Measurements from ENCODE around the gene TDRD15. TPM values are rescaled to one million over a fixed set of nuclear protein-coding genes. Genes with fewer than 3 reads are reported as not detected.
"Not testable (repeated sequence)": the region's sequence is repeated elsewhere in the genome, so short reads cannot be mapped to it uniquely, and the experiment has no call there.

Gene TDRD15
- total RNA-seq, 8 experiments from 2014 or later: under 0.01 to 0.19 (median 0.05) TPM; not detected in 3

GRCh38 chr2:21102356-21102755 is 21.4 kb upstream of the TDRD15 start:
- no peaks in the 10 kb centered on the region for H3K4me1 ChIP-seq (replicated peaks in 1 of 2)
- 88 to 94% (median 93%) methylated on average over 4 to 12 of the region's 12 CpGs; no CpG with 5 or more reads in 7 of the 10 experiments for WGBS, 10 experiments
- ATAC-seq (replicated peaks in 6 of 8): no peak
- H3K27ac ChIP-seq: no peak overlapping the region
- H3K4me3 ChIP-seq: no peak overlapping the region
- in situ Hi-C loops (cut with MboI; ENCODE audit: low pct_unique_long_range_greater_than_20kb in 2 of 9, low sequenced_read_pairs in 9 of 9, unreplicated experiment in 9 of 9): loop anchor here in 1 of 9 experiments (25.0 kb wide), 1 partner anchor 440 kb away; the partner anchor contains the start of genes GDF7 and HS1BP3

GRCh38 chr2:21103274-21103891 is 20.4 kb upstream of the TDRD15 start:
- no peak overlapping the region for H3K27ac ChIP-seq
- no peak overlapping the region for H3K4me3 ChIP-seq
- ATAC-seq (replicated peaks in 6 of 8): no peak
- WGBS, 10 experiments: 0 to 80% (median 50%) methylated on average over 1 of the region's 1 CpG; no CpG with 5 or more reads in 1 of the 10 experiments
- no peaks in the 10 kb centered on the region for H3K4me1 ChIP-seq (replicated peaks in 1 of 2)
- in situ Hi-C loops (cut with MboI; ENCODE audit: low pct_unique_long_range_greater_than_20kb in 2 of 9, low sequenced_read_pairs in 9 of 9, unreplicated experiment in 9 of 9): loop anchor here in 1 of 9 experiments (25.0 kb wide), 1 partner anchor 441 kb away; the partner anchor contains the start of genes GDF7 and HS1BP3

- in situ Hi-C loops (cut with MboI; ENCODE audit: low pct_unique_long_range_greater_than_20kb in 2 of 9, low sequenced_read_pairs in 9 of 9, unreplicated experiment in 9 of 9): loop anchor here in 1 of 9 experiments (25.0 kb wide), 1 partner anchor 442 kb away; the partner anchor contains the start of genes GDF7 and HS1BP3
- WGBS, 10 experiments: 0 to 50% (median 29%) methylated on average over 1 of the region's 1 CpG; no CpG with 5 or more reads in 5 of the 10 experiments
- H3K27ac ChIP-seq: no peak overlapping the region
- no peak overlapping the region for H3K4me3 ChIP-seq
- ATAC-seq (replicated peaks in 6 of 8): no peak
- no peaks in the 10 kb centered on the region for H3K4me1 ChIP-seq (replicated peaks in 1 of 2)
These were observed 19.6 kb upstream of the TDRD15 start for GRCh38 chr2:21104030-21104660.

- Histone ChIP-seq H3K27ac (no peak overlapping the region), H3K4me3 (no peak overlapping the region), H3K4me1 (replicated peaks in 1 of 2) (no peaks in the 10 kb centered on the region)
- ATAC-seq (replicated peaks in 6 of 8): no peak
- 20 to 100% (median 88%) methylated on average over 1 of the region's 1 CpG; no CpG with 5 or more reads in 4 of the 10 experiments for WGBS, 10 experiments
- in situ Hi-C loops (cut with MboI; ENCODE audit: low pct_unique_long_range_greater_than_20kb in 2 of 9, low sequenced_read_pairs in 9 of 9, unreplicated experiment in 9 of 9): loop anchor here in 2 of 9 experiments (10.0 to 25.0 kb wide), 2 partner anchors 66 to 449 kb away; partner anchors contain the start of genes APOB (in 1 of the 2), GDF7 (in 1 of the 2) and HS1BP3 (in 1 of the 2)
These were observed 12.8 kb upstream of the TDRD15 start for GRCh38 chr2:21111012-21111411.

- no peak overlapping the region for H3K4me3 ChIP-seq
- in situ Hi-C loops (cut with MboI; ENCODE audit: low pct_unique_long_range_greater_than_20kb in 2 of 9, low sequenced_read_pairs in 9 of 9, unreplicated experiment in 9 of 9): loop anchor here in 2 of 9 experiments (10.0 to 25.0 kb wide), 2 partner anchors 73 to 455 kb away; partner anchors contain the start of genes APOB (in 1 of the 2), GDF7 (in 1 of the 2) and HS1BP3 (in 1 of the 2)
- no peak for ATAC-seq (replicated peaks in 6 of 8)
- H3K4me1 ChIP-seq (replicated peaks in 1 of 2): no peaks in the 10 kb centered on the region
- H3K27ac ChIP-seq: no peak overlapping the region
These were observed 6.1 kb upstream of the TDRD15 start for GRCh38 chr2:21117688-21118087.

- ATAC-seq (replicated peaks in 6 of 8): peak in 4 of 8 experiments; percentile 48 to 89 (median 76)
- Histone ChIP-seq H3K4me3 (no peak overlapping the region), H3K27ac (no peak overlapping the region), H3K4me1 (replicated peaks in 1 of 2) (no peaks in the 10 kb centered on the region)
- WGBS, 10 experiments: 0 to 61% (median 41%) methylated on average over 2 to 3 of the region's 3 CpGs
- in situ Hi-C loops (cut with MboI; ENCODE audit: low pct_unique_long_range_greater_than_20kb in 2 of 9, low sequenced_read_pairs in 9 of 9, unreplicated experiment in 9 of 9): loop anchor here in 2 of 9 experiments (10.0 to 25.0 kb wide), 2 partner anchors 74 to 456 kb away; partner anchors contain the start of genes APOB (in 1 of the 2), GDF7 (in 1 of the 2) and HS1BP3 (in 1 of the 2)
These were observed 5.4 kb upstream of the TDRD15 start for GRCh38 chr2:21118302-21118920.

- Histone ChIP-seq H3K4me3 (no peak overlapping the region), H3K27ac (no peak overlapping the region), H3K4me1 (replicated peaks in 1 of 2) (no peaks in the 10 kb centered on the region)
- WGBS, 10 experiments: 10 to 89% (median 43%) methylated on average over 1 to 5 of the region's 5 CpGs
- ATAC-seq (replicated peaks in 6 of 8): no peak
- in situ Hi-C loops (cut with MboI; ENCODE audit: low pct_unique_long_range_greater_than_20kb in 2 of 9, low sequenced_read_pairs in 9 of 9, unreplicated experiment in 9 of 9): no loop called here
These were observed 8.1 kb downstream of the TDRD15 start for GRCh38 chr2:21131861-21132260.

GRCh38 chr2:21135585-21135984 is 11.8 kb downstream of the TDRD15 start:
- Histone ChIP-seq H3K27ac (no peak overlapping the region), H3K4me3 (no peak overlapping the region), H3K4me1 (replicated peaks in 1 of 2) (no peaks in the 10 kb centered on the region)
- in situ Hi-C loops (cut with MboI; ENCODE audit: low pct_unique_long_range_greater_than_20kb in 2 of 9, low sequenced_read_pairs in 9 of 9, unreplicated experiment in 9 of 9): no loop called here
- ATAC-seq (replicated peaks in 6 of 8): no peak
- 0 to 90% (median 0%) methylated on average over 1 to 2 of the region's 2 CpGs; no CpG with 5 or more reads in 5 of the 10 experiments for WGBS, 10 experiments

GRCh38 chr2:21142149-21142548 is 18.4 kb downstream of the TDRD15 start:
- Histone ChIP-seq H3K4me1 (replicated peaks in 1 of 2) (no peaks in the 10 kb centered on the region), H3K27ac (no peak overlapping the region), H3K4me3 (no peak overlapping the region)
- no peak for ATAC-seq (replicated peaks in 6 of 8)
- in situ Hi-C loops (cut with MboI; ENCODE audit: low pct_unique_long_range_greater_than_20kb in 2 of 9, low sequenced_read_pairs in 9 of 9, unreplicated experiment in 9 of 9): no loop called here
- WGBS, 10 experiments: 0 to 83% (median 37%) methylated on average over 2 of the region's 2 CpGs; no CpG with 5 or more reads in 1 of the 10 experiments

- Histone ChIP-seq H3K27ac (no peak overlapping the region), H3K4me1 (replicated peaks in 1 of 2) (no peaks in the 10 kb centered on the region), H3K4me3 (no peak overlapping the region)
- 18 to 100% (median 79%) methylated on average over 1 to 2 of the region's 2 CpGs; no CpG with 5 or more reads in 2 of the 10 experiments for WGBS, 10 experiments
- ATAC-seq (replicated peaks in 6 of 8): no peak
- in situ Hi-C loops (cut with MboI; ENCODE audit: low pct_unique_long_range_greater_than_20kb in 2 of 9, low sequenced_read_pairs in 9 of 9, unreplicated experiment in 9 of 9): no loop called here
These were observed 22.9 kb downstream of the TDRD15 start for GRCh38 chr2:21146638-21147037.

- in situ Hi-C loops (cut with MboI; ENCODE audit: low pct_unique_long_range_greater_than_20kb in 2 of 9, low sequenced_read_pairs in 9 of 9, unreplicated experiment in 9 of 9): no loop called here
- no peak overlapping the region for H3K27ac ChIP-seq
- H3K4me3 ChIP-seq: no peak overlapping the region
- no peaks in the 10 kb centered on the region for H3K4me1 ChIP-seq (replicated peaks in 1 of 2)
- ATAC-seq (replicated peaks in 6 of 8): no peak
These were observed 24.9 kb downstream of the TDRD15 start for GRCh38 chr2:21148718-21149117.

- H3K27ac ChIP-seq; in situ Hi-C loops (cut with MboI; ENCODE audit: low pct_unique_long_range_greater_than_20kb in 2 of 9, low sequenced_read_pairs in 9 of 9, unreplicated experiment in 9 of 9); ATAC-seq (replicated peaks in 6 of 8); H3K4me1 ChIP-seq (replicated peaks in 1 of 2); H3K4me3 ChIP-seq: not testable (repeated sequence)
- WGBS, 10 experiments: 0 to 83% (median 31%) methylated on average over 1 to 2 of the region's 2 CpGs; no CpG with 5 or more reads in 4 of the 10 experiments
These were observed 27.5 kb downstream of the TDRD15 start for GRCh38 chr2:21151234-21151633.

Data from motor neuron (in vitro differentiated cells).